ENCODE measurements around the gene ZC3H14.

The ZC3H14 gene

GRCh38 chr14:88542857-88543795 is 19.7 kb upstream of the ZC3H14 start:
- no peaks in the 10 kb centered on the region for H3K4me1 Mint-ChIP-seq (ENCODE audit: low read depth in 2 of 2)
- H3K27me3 Mint-ChIP-seq, result peaks cover 7 to 26% of the 10 kb centered on the region in 2 donors
- no peaks in the 10 kb centered on the region for H3K36me3 Mint-ChIP-seq (ENCODE audit: insufficient read depth)
- no peaks in the 10 kb centered on the region for H3K9me3 Mint-ChIP-seq
- DNase-seq, result no peak
- no peak overlapping the region for H3K27ac Mint-ChIP-seq
- no peak for ATAC-seq (replicated peaks)
- H3K4me3 Mint-ChIP-seq, result no peak overlapping the region

- Mint-ChIP-seq H3K9me3 (no peaks in the 10 kb centered on the region), H3K27me3 (peaks cover 0 to 19% of the 10 kb centered on the region in 2 donors), H3K27ac (no peak overlapping the region), H3K4me3 (no peak overlapping the region), H3K36me3 (ENCODE audit: insufficient read depth) (no peaks in the 10 kb centered on the region), H3K4me1 (ENCODE audit: low read depth in 2 of 2) (no peaks in the 10 kb centered on the region)
- ATAC-seq (replicated peaks), result no peak
- no peak for DNase-seq
Observed at GRCh38 chr14:88545256-88545655, 17.6 kb upstream of the ZC3H14 start.

GRCh38 chr14:88546621-88547385 is 16.0 kb upstream of the ZC3H14 start:
- no peaks in the 10 kb centered on the region for H3K36me3 Mint-ChIP-seq (ENCODE audit: insufficient read depth)
- no peak for ATAC-seq (replicated peaks)

GRCh38 chr14:88547386-88547780 is 15.5 kb upstream of the ZC3H14 start:
- Mint-ChIP-seq H3K4me3 (no peak overlapping the region), H3K9me3 (no peaks in the 10 kb centered on the region), H3K27me3 (peaks cover 15 to 18% of the 10 kb centered on the region in 2 donors), H3K4me1 (ENCODE audit: low read depth in 2 of 2) (no peaks in the 10 kb centered on the region), H3K36me3 (ENCODE audit: insufficient read depth) (no peaks in the 10 kb centered on the region), H3K27ac (no peak overlapping the region)
- DNase-seq (no peak), ATAC-seq (replicated peaks) (no peak)

More at GRCh38 chr14:88546621-88547385, 16.0 kb upstream of the ZC3H14 start:
- Mint-ChIP-seq H3K27me3 (peaks cover 10 to 12% of the 10 kb centered on the region in 2 donors), H3K27ac (no peak overlapping the region), H3K9me3 (no peaks in the 10 kb centered on the region), H3K4me1 (ENCODE audit: low read depth in 2 of 2) (no peaks in the 10 kb centered on the region), H3K4me3 (no peak overlapping the region)
- DNase-seq, result no peak

GRCh38 chr14:88550078-88550477 is 12.8 kb upstream of the ZC3H14 start:
- ATAC-seq (replicated peaks), result no peak
- Mint-ChIP-seq H3K9me3 (no peaks in the 10 kb centered on the region), H3K36me3 (ENCODE audit: insufficient read depth) (no peaks in the 10 kb centered on the region), H3K27me3 (peaks cover 30 to 38% of the 10 kb centered on the region in 2 donors), H3K4me3 (no peak overlapping the region), H3K27ac (no peak overlapping the region), H3K4me1 (ENCODE audit: low read depth in 2 of 2) (peaks cover 2 to 7% of the 10 kb centered on the region in 2 donors)
- DNase-seq, result no peak

DNA sequence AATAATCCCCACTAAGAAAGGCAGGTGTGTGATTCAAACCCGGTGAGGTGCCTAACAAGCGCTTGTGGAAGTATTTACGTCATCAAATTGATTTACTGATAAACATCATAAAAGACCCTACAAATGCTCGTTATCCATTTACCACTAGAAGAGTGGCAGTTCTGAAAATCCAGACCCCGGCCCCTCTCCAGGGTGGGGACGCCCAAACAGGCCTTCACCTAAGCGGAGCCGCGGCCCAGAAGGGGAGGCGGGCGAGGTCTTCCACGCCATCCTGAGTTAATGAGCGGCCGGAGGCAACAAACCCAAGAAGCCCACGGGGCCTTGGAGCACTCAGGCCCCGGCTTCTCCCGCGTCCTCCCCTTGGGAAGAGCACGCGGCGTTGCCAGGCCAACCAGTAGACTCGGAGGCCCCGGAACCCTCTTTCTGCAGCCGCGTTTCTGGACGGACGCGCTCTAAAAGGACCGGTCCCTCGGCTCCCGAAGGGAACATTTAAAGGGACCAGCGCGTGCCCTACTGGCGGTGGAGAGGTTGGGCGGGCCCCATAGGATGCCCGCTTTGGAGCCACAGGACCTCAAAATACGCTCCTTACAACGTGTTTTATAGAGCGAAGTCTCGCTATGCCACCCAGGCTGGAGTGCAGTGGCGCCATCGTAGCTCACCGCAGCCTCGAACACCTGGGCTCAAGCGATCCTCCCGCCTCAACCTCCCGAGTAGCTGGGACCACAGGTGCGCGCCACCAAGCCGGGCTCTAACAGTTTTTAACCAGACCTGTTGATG is 11.6 kb upstream of the ZC3H14 start:
- Mint-ChIP-seq H3K36me3 (ENCODE audit: insufficient read depth) (no peaks in the 10 kb centered on the region), H3K27me3 (peaks cover 42 to 50% of the 10 kb centered on the region in 2 donors), H3K4me1 (ENCODE audit: low read depth in 2 of 2) (peaks cover 4 to 8% of the 10 kb centered on the region in 2 donors), H3K9me3 (no peaks in the 10 kb centered on the region), H3K27ac (no peak overlapping the region), H3K4me3 (peak overlapping the region in 1 of 2 donors; percentile 39)
- ATAC-seq (replicated peaks), result peak; percentile 27
- peak in 1 of 3 experiments; percentile 24 for DNase-seq

DNA sequence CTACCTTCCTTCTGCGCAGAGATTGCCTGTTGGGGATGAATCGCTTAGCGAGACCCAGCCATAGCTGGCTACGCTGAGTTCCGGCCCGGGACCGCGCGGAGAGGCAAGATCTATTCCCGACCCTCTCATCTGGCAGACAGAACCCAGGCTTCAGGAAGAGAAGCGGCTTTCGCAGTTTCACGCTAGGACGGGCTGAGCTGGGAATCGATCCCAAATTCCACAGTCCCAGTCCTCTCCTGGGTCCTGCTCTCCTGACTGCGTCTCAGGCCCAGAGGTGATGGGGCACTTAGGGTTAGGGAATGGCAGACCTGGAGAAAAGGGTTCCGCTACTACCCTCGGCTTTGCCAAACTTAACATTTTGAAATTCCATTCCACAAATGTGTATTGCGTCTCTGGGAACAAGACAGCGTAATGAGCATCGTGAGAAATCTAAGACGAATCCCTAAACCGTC is 10.8 kb upstream of the ZC3H14 start:
- peak overlapping the region in 1 of 2 donors; percentile 39 for H3K4me3 Mint-ChIP-seq
- peaks cover 49 to 57% of the 10 kb centered on the region in 2 donors for H3K27me3 Mint-ChIP-seq
- DNase-seq (no peak), ATAC-seq (replicated peaks) (no peak)
- no peaks in the 10 kb centered on the region for H3K9me3 Mint-ChIP-seq
- no peak overlapping the region for H3K27ac Mint-ChIP-seq
- peaks cover 7 to 13% of the 10 kb centered on the region in 2 donors for H3K4me1 Mint-ChIP-seq (ENCODE audit: low read depth in 2 of 2)
- H3K36me3 Mint-ChIP-seq (ENCODE audit: insufficient read depth), result no peaks in the 10 kb centered on the region

- Mint-ChIP-seq H3K9me3 (no peaks in the 10 kb centered on the region), H3K27ac (no peak overlapping the region), H3K36me3 (ENCODE audit: insufficient read depth) (peaks cover 6% of the 10 kb centered on the region), H3K4me3 (no peak overlapping the region), H3K27me3 (peaks cover 49 to 58% of the 10 kb centered on the region in 2 donors), H3K4me1 (ENCODE audit: low read depth in 2 of 2) (peaks cover 9 to 22% of the 10 kb centered on the region in 2 donors)
- DNase-seq, result no peak
- no peak for ATAC-seq (replicated peaks)
Observed at GRCh38 chr14:88552876-88553275, 10.0 kb upstream of the ZC3H14 start.

- Mint-ChIP-seq H3K9me3 (no peaks in the 10 kb centered on the region), H3K4me1 (ENCODE audit: low read depth in 2 of 2) (peaks cover 10 to 22% of the 10 kb centered on the region in 2 donors), H3K36me3 (ENCODE audit: insufficient read depth) (peaks cover 6% of the 10 kb centered on the region), H3K4me3 (peak overlapping the region; percentile 53 to 71), H3K27ac (no peak overlapping the region), H3K27me3 (peaks cover 49 to 58% of the 10 kb centered on the region in 2 donors)
- no peak for DNase-seq
- no peak for ATAC-seq (replicated peaks)
Observed at GRCh38 chr14:88553886-88554456, 8.9 kb upstream of the ZC3H14 start.

- Mint-ChIP-seq H3K9me3 (no peaks in the 10 kb centered on the region), H3K27me3 (peaks cover 49 to 58% of the 10 kb centered on the region in 2 donors), H3K4me3 (peak within 1 kb of the TSS; percentile 53 to 71), H3K36me3 (ENCODE audit: insufficient read depth) (peaks cover 6% of the 10 kb centered on the region), H3K27ac (no peak within 1 kb of the TSS), H3K4me1 (ENCODE audit: low read depth in 2 of 2) (peaks cover 10 to 22% of the 10 kb centered on the region in 2 donors)
- peak; percentile 18 for ATAC-seq (replicated peaks)
- no peak for DNase-seq
Observed at GRCh38 chr14:88554457-88555286, 8.2 kb upstream of the ZC3H14 start, which contains the start of gene PTPN21. TSS of gene PTPN21 (minus strand) at chr14:88555007. CDS start at chr14:88550417, 4,590 bp downstream.

DNA sequence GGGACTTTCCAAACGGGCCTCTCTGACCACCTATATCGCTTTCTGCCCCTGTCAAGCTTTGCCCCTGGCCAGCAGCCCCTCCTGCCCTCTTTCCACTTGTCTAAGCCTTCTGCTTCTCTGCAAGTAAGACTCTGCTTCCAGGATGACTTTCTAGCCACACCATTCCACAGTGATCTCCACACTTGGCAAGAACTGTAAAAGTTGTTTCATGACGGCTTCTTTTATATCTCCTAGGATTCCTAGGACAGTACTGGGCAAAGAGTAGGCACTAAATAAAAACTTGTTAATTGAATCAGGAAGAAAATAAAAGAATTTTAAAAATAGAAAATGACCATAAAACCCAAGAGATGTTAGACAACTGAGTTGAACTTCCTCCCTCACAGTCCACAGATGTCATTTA is 6.3 kb upstream of the ZC3H14 start:
- H3K9me3 Mint-ChIP-seq, result no peaks in the 10 kb centered on the region
- no peak overlapping the region for H3K27ac Mint-ChIP-seq
- DNase-seq (no peak), ATAC-seq (replicated peaks) (no peak)
- peaks cover 10 to 22% of the 10 kb centered on the region in 2 donors for H3K4me1 Mint-ChIP-seq (ENCODE audit: low read depth in 2 of 2)
- no peak overlapping the region for H3K4me3 Mint-ChIP-seq
- H3K27me3 Mint-ChIP-seq, result peaks cover 48 to 49% of the 10 kb centered on the region in 2 donors
- H3K36me3 Mint-ChIP-seq (ENCODE audit: insufficient read depth), result peaks cover 6% of the 10 kb centered on the region

DNA sequence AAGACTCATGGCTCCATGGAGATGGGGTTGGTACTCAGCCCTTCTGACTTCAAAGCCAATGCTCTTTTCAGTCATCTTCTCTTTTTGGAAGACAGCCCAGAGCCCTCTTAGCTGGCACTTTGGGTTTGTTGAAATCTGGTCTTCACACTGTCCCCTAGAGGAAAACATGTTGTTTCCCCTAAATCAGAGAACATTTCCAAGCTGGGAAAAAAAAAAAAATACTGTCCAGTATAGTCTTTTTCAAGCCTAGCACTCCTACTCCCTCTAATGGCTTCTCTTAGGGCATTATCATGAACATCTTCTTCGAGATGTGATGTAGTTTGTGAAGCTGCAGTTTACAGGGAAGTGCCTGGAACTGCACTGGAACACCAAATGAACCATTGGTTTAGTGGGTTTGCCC is 3.0 kb upstream of the ZC3H14 start:
- Mint-ChIP-seq H3K4me3 (no peak overlapping the region), H3K36me3 (ENCODE audit: insufficient read depth) (peaks cover 6% of the 10 kb centered on the region), H3K4me1 (ENCODE audit: low read depth in 2 of 2) (peaks cover 22 to 41% of the 10 kb centered on the region in 2 donors), H3K9me3 (no peaks in the 10 kb centered on the region), H3K27me3 (peaks cover 21 to 22% of the 10 kb centered on the region in 2 donors), H3K27ac (no peak overlapping the region)
- no peak for ATAC-seq (replicated peaks)
- DNase-seq, result no peak

Data from effector memory CD8-positive, alpha-beta T cell (primary cell).